ENCODE results near the gene TUBGCP3. TPM values are rescaled to one million over a fixed set of nuclear protein-coding genes. Genes with fewer than 3 reads are reported as not detected.

TUBGCP3 gene
- total and polyA plus RNA-seq, 9 of the 15 experiments (the other 6 are each of a cell fraction or from before 2014, with no cell fraction given): 3.0 to 24.8 (median 15.2) TPM

- TF ChIP-seq ZNF639 (CRISPR knock-in tag; conservative IDR thresholded peaks at IDR 0.05 in 1 of 2, IDR thresholded peaks at IDR 0.05 in 1 of 2): no peak
- no peak for TF ChIP-seq MECOM (CRISPR knock-in tag; IDR thresholded peaks at IDR 0.05)
- TF ChIP-seq SMARCE1 (IDR thresholded peaks at IDR 0.05): no peak
- no peak for TF ChIP-seq RFX5 (IDR thresholded peaks at IDR 0.05; ENCODE audit: low read depth, low read length)
- no peak for TF ChIP-seq SMARCA4 (IDR thresholded peaks at IDR 0.05)
- no peak for TF ChIP-seq SREBF2 (CRISPR knock-in tag; IDR thresholded peaks at IDR 0.05)
- TF ChIP-seq ZFP30 (CRISPR knock-in tag; IDR thresholded peaks at IDR 0.05; ENCODE audit: borderline replicate concordance): no peak
- TF ChIP-seq CHD1 (IDR thresholded peaks at IDR 0.05; ENCODE audit: low read length): no peak
- TF ChIP-seq ZNF707 (CRISPR knock-in tag; conservative IDR thresholded peaks at IDR 0.05): no peak
- TF ChIP-seq ID3 (CRISPR knock-in tag; IDR thresholded peaks at IDR 0.05): no peak
- no peak for TF ChIP-seq ID3 (tag; IDR thresholded peaks at IDR 0.05)
- no peak for TF ChIP-seq JUNB (CRISPR knock-in tag; conservative IDR thresholded peaks at IDR 0.05)
- no peak for TF ChIP-seq SMARCC2 (IDR thresholded peaks at IDR 0.05; ENCODE audit: low read depth)
- no peak for TF ChIP-seq DIDO1 (tag; IDR thresholded peaks at IDR 0.05; ENCODE audit: low read depth)
Observed at GRCh38 chr13:112447306-112447705, 140.6 kb downstream of the TUBGCP3 start (continued).
